Dendritic cell treated with granulocyte-macrophage colony-stimulating factor and Interleukin-4, amounts not matched to agents 40 ng/mL and 50 ng/mL, for 4 days (primary cell): Measurements from ENCODE around the gene FNDC5.

ENCODE experiments used
- H3K27ac Mint-ChIP-seq: one replicate; pipeline ENCODE4 v1.8.0; 2022; ENCODE audit warnings: mild to moderate bottlenecking, mixed read lengths
- H3K27me3 Mint-ChIP-seq: one replicate; pipeline ENCODE4 v1.8.0; 2022; ENCODE audit warnings: mild to moderate bottlenecking, mixed read lengths
- H3K36me3 Mint-ChIP-seq: one replicate; pipeline ENCODE4 v1.8.0; 2022; ENCODE audit warnings: low read depth, mixed read lengths
- H3K4me1 Mint-ChIP-seq: one replicate; pipeline ENCODE4 v1.8.0; 2022; ENCODE audit warnings: low read depth, mixed read lengths
- H3K4me3 Mint-ChIP-seq: one replicate; pipeline ENCODE4 v1.8.0; 2022; ENCODE audit warnings: mild to moderate bottlenecking, moderate library complexity, mixed read lengths
- H3K9me3 Mint-ChIP-seq: one replicate; pipeline ENCODE4 v1.8.0; 2022; ENCODE audit warnings: mixed read lengths
- intact Hi-C: fragments of 100-400 bp; cut with micrococcal nuclease; formaldehyde crosslinking; loops from one replicate; pipeline ENCODE4 v1.15.0; 2022

The FNDC5 gene

GRCh38 chr1:32884726-32885125 lies 14.0 kb upstream of the FNDC5 start:
- H3K36me3 Mint-ChIP-seq, result no peaks in the 10 kb centered on the region
- H3K4me3 Mint-ChIP-seq, result no peak overlapping the region
- no peak overlapping the region for H3K27ac Mint-ChIP-seq
- H3K9me3 Mint-ChIP-seq, result no peaks in the 10 kb centered on the region
- peaks cover 83% of the 10 kb centered on the region for H3K27me3 Mint-ChIP-seq
- intact Hi-C loops, result no loop called here
- H3K4me1 Mint-ChIP-seq, result peaks cover 12% of the 10 kb centered on the region

GRCh38 chr1:32884032-32884372 lies 13.3 kb upstream of the FNDC5 start:
- Mint-ChIP-seq H3K9me3 (no peaks in the 10 kb centered on the region), H3K4me3 (no peak overlapping the region), H3K36me3 (no peaks in the 10 kb centered on the region), H3K27ac (no peak overlapping the region), H3K27me3 (peaks cover 80% of the 10 kb centered on the region), H3K4me1 (peaks cover 12% of the 10 kb centered on the region)
- intact Hi-C loops, result no loop called here

GRCh38 chr1:32883338-32884031 lies 12.8 kb upstream of the FNDC5 start:
- Mint-ChIP-seq H3K4me1 (peaks cover 12% of the 10 kb centered on the region), H3K27me3 (peaks cover 76% of the 10 kb centered on the region)

GRCh38 chr1:32881871-32882850 lies 11.4 kb upstream of the FNDC5 start:
- intact Hi-C loops, result no loop called here
- Mint-ChIP-seq H3K9me3 (no peaks in the 10 kb centered on the region), H3K36me3 (no peaks in the 10 kb centered on the region), H3K27ac (no peak overlapping the region), H3K4me1 (peaks cover 12% of the 10 kb centered on the region), H3K27me3 (peaks cover 77% of the 10 kb centered on the region), H3K4me3 (no peak overlapping the region)

More at GRCh38 chr1:32883338-32884031, 12.8 kb upstream of the FNDC5 start:
- H3K36me3 Mint-ChIP-seq, result no peaks in the 10 kb centered on the region
- no peak overlapping the region for H3K27ac Mint-ChIP-seq
- H3K9me3 Mint-ChIP-seq, result no peaks in the 10 kb centered on the region
- H3K4me3 Mint-ChIP-seq, result no peak overlapping the region
- intact Hi-C loops, result no loop called here

- Mint-ChIP-seq H3K27ac (no peak overlapping the region), H3K4me3 (no peak overlapping the region), H3K36me3 (no peaks in the 10 kb centered on the region), H3K9me3 (no peaks in the 10 kb centered on the region), H3K4me1 (peaks cover 18% of the 10 kb centered on the region), H3K27me3 (peaks cover 75% of the 10 kb centered on the region)
- intact Hi-C loops, result no loop called here
These were observed 10.6 kb upstream of the FNDC5 start for GRCh38 chr1:32881291-32881690.

GRCh38 chr1:32878637-32879041 lies 7.9 kb upstream of the FNDC5 start:
- H3K27me3 Mint-ChIP-seq, result peaks cover 72% of the 10 kb centered on the region
- no peak overlapping the region for H3K27ac Mint-ChIP-seq
- no peaks in the 10 kb centered on the region for H3K9me3 Mint-ChIP-seq
- intact Hi-C loops, result no loop called here
- no peak overlapping the region for H3K4me3 Mint-ChIP-seq
- H3K36me3 Mint-ChIP-seq, result no peaks in the 10 kb centered on the region
- H3K4me1 Mint-ChIP-seq, result peaks cover 28% of the 10 kb centered on the region

GRCh38 chr1:32878183-32878582 lies 7.5 kb upstream of the FNDC5 start:
- intact Hi-C loops, result no loop called here
- H3K27me3 Mint-ChIP-seq, result peaks cover 70% of the 10 kb centered on the region
- H3K27ac Mint-ChIP-seq, result no peak overlapping the region
- H3K36me3 Mint-ChIP-seq, result no peaks in the 10 kb centered on the region
- no peak overlapping the region for H3K4me3 Mint-ChIP-seq
- no peaks in the 10 kb centered on the region for H3K9me3 Mint-ChIP-seq
- H3K4me1 Mint-ChIP-seq, result peaks cover 28% of the 10 kb centered on the region

GRCh38 chr1:32877211-32878110 lies 6.7 kb upstream of the FNDC5 start:
- H3K36me3 Mint-ChIP-seq, result no peaks in the 10 kb centered on the region
- peaks cover 71% of the 10 kb centered on the region for H3K27me3 Mint-ChIP-seq
- H3K4me3 Mint-ChIP-seq, result no peak overlapping the region
- no peaks in the 10 kb centered on the region for H3K9me3 Mint-ChIP-seq
- no peak overlapping the region for H3K27ac Mint-ChIP-seq
- intact Hi-C loops, result loop anchor here (1.0 kb wide), 1 partner anchor 209 kb away; no protein-coding TSS in a partner anchor
- H3K4me1 Mint-ChIP-seq, result peaks cover 28% of the 10 kb centered on the region

- peaks cover 28% of the 10 kb centered on the region for H3K4me1 Mint-ChIP-seq
- no peak overlapping the region for H3K27ac Mint-ChIP-seq
- no peak overlapping the region for H3K4me3 Mint-ChIP-seq
- intact Hi-C loops, result loop anchor here (1.0 kb wide), 1 partner anchor 210 kb away; no protein-coding TSS in a partner anchor
- H3K9me3 Mint-ChIP-seq, result no peaks in the 10 kb centered on the region
- no peaks in the 10 kb centered on the region for H3K36me3 Mint-ChIP-seq
- peaks cover 71% of the 10 kb centered on the region for H3K27me3 Mint-ChIP-seq
These were observed 5.9 kb upstream of the FNDC5 start for GRCh38 chr1:32876341-32877210.

GRCh38 chr1:32874860-32875752 lies 4.4 kb upstream of the FNDC5 start:
- peaks cover 26% of the 10 kb centered on the region for H3K4me1 Mint-ChIP-seq
- no peak overlapping the region for H3K4me3 Mint-ChIP-seq
- intact Hi-C loops, result no loop called here
- no peak overlapping the region for H3K27ac Mint-ChIP-seq
- H3K9me3 Mint-ChIP-seq, result no peaks in the 10 kb centered on the region
- H3K36me3 Mint-ChIP-seq, result no peaks in the 10 kb centered on the region
- peaks cover 70% of the 10 kb centered on the region for H3K27me3 Mint-ChIP-seq

- H3K4me1 Mint-ChIP-seq, result peaks cover 28% of the 10 kb centered on the region
- H3K9me3 Mint-ChIP-seq, result no peaks in the 10 kb centered on the region
- no peak overlapping the region for H3K27ac Mint-ChIP-seq
- H3K4me3 Mint-ChIP-seq, result no peak overlapping the region
- intact Hi-C loops, result no loop called here
- H3K27me3 Mint-ChIP-seq, result peaks cover 83% of the 10 kb centered on the region
- H3K36me3 Mint-ChIP-seq, result no peaks in the 10 kb centered on the region
These were observed 2.8 kb upstream of the FNDC5 start for GRCh38 chr1:32873484-32873883.

GRCh38 chr1:32872192-32872460 lies 1.4 kb upstream of the FNDC5 start:
- Mint-ChIP-seq H3K4me1 (peaks cover 28% of the 10 kb centered on the region), H3K4me3 (no peak overlapping the region), H3K27ac (no peak overlapping the region), H3K36me3 (no peaks in the 10 kb centered on the region), H3K27me3 (peaks cover 70% of the 10 kb centered on the region), H3K9me3 (no peaks in the 10 kb centered on the region)
- intact Hi-C loops, result no loop called here
